OCI-M2 (cell line): ENCODE measurements around the gene MAX.
"Not testable (repeated sequence)": the region's sequence is repeated elsewhere in the genome, so short reads cannot be mapped to it uniquely, and the experiment has no call there.

Experiments
- DNase-seq: peaks from one replicate; lab custom pipeline; 2025; ENCODE audit not compliant: unreplicated experiment; lab: John Stamatoyannopoulos, UW

Gene MAX

GRCh38 chr14:65106316-65106715 is 4.0 kb upstream of the MAX start:
- DNase-seq = no peak

DNA sequence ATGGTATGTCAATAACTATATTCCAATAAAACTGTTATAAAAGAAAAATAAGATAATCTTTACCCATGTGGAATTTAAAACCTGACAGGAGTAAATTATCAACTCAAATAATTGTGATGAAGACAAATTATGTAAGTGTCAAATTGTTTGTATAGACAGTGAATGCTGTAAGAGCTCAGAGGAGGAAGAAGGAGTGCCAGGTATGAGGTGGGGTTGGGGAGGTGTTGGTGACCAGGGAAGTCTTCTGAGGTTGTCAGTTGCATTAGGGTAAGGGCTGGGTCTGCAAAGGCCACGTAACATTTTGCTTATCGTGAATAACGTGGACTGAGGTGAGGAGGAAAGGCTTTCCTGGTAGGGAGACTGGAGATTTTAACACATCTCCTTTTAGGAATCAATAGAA is 2.5 kb upstream of the MAX start:
- no peak for DNase-seq

DNA sequence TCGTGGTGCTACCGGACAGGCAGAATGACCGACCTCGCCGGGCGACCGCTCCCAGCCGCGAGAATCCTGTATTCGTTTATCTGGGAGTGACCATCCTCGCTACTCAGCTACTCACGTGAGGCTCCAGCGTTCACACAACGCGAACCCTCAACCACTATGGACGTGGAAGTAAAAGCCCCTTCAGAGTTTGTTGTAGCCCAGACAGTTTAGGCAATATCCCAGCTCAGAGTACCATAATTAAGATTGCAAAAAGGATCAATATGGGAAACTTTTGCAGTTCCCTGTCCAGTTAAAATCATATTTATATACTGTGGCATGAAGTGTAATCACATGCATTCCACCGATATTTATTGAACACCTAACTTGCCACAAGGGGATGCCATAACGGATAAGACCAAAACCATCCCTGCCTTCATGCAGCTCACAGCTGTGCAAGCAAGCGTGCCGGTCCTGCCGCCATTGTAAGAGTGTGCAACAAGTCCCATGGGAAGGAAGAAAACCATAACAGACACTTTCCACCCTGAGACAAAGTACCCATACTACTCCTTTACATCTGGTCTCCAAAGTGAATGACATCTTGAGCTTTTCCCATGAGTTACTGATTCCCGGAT is 938 bp upstream of the MAX start:
- peak; percentile 48 for DNase-seq

GRCh38 chr14:65101631-65102440 is 481 bp downstream of the MAX start:
- no peak for DNase-seq

- DNase-seq = no peak
These were observed 1.3 kb downstream of the MAX start for GRCh38 chr14:65100922-65101541.

GRCh38 chr14:65098586-65098985 is 3.7 kb downstream of the MAX start:
- no peak for DNase-seq

DNA sequence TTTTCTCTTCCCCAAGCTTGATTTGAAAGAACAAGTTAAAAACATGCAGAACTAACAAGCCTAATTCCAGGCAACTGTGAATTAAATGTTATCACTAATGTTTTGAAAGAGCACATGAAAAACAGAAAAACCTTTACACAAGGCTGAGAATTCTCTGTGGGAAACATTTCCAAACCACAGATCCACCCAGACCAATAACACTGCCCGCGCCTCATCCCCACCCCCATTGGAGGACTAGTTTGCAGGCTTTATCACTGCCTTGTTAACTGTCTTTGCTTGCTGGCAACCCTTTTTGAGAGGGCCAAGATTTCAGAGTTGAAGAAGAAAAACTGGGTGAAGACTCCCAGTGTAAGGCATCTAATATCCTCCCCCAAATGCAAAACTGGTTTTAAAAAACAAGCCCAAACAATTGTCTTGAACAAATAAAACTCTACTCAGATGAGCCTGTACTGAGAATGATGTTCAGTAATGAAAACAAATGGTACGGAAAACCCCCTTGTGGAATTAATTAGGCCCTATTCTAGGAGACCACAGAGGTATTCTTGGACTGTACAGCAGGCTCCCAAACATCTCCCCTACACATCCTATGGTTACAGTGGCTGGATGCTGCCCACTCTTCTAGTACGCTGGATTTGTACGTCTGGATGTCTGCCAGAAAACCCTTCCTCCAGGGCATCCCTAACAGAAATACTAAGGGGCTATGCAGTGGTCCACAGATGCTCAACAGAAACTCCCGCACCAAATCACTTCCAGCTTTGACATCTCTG is 5.8 kb downstream of the MAX start:
- no peak for DNase-seq

- no peak for DNase-seq
These were observed 6.6 kb downstream of the MAX start for GRCh38 chr14:65095633-65096205.

DNA sequence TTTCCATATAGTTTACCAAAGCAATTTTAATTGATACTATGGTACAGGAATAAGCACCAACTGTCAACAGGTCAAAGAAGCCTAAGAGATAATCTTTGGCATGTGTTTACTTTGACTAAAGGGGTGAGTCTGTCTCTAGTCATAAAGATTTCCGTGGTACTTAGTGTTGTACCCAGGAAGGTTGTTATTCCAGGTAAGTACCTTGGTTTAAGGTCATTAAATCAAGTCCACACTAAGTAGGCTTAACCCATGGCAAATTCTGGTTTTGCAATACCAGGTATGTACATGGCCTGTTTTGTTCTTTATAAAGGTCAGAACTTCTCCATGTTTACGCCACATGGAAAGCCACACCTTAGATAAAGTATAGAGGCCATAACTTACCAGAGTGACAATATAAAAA is 10.0 kb downstream of the MAX start:
- DNase-seq = no peak

DNA sequence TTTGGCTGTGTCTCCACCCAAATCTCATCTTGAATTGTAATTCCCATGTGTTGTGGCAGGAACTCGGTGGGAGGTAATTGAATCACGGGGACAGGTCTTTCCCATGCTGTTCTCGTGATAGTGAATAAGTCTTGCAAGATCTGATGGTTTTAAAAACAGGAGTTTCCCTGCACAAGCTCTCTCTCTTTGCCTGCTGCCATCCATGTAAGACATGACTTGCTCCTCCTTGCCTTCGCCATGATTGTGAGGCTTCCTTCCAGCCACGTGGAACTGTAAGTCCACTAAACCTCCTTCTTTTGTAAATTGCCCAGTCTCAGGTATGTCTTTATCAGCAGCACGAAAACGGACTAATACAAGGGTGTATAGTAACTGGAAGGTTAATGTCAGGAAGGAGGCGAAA is 14.5 kb downstream of the MAX start:
- not testable (repeated sequence) for DNase-seq

DNA sequence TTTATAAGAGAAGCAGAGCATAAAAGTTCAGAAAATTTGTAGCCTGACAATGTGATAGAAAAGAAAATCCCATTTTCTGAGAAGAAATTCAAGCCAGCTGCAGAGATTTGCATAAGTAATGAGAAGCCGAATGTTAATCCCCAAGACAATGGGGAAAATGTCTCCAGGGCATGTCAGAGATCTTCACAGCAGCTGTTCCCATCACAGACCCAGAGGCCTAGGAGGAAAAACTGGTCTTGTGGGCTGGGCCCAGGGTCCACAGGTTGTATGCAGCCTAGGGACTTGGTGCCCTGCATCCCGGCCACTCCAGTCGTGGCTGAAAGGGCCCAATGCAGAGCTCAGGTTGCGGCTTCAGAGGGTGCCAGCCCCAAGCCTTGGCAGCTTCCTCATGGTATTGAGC is 15.6 kb downstream of the MAX start:
- not testable (repeated sequence) for DNase-seq

DNA sequence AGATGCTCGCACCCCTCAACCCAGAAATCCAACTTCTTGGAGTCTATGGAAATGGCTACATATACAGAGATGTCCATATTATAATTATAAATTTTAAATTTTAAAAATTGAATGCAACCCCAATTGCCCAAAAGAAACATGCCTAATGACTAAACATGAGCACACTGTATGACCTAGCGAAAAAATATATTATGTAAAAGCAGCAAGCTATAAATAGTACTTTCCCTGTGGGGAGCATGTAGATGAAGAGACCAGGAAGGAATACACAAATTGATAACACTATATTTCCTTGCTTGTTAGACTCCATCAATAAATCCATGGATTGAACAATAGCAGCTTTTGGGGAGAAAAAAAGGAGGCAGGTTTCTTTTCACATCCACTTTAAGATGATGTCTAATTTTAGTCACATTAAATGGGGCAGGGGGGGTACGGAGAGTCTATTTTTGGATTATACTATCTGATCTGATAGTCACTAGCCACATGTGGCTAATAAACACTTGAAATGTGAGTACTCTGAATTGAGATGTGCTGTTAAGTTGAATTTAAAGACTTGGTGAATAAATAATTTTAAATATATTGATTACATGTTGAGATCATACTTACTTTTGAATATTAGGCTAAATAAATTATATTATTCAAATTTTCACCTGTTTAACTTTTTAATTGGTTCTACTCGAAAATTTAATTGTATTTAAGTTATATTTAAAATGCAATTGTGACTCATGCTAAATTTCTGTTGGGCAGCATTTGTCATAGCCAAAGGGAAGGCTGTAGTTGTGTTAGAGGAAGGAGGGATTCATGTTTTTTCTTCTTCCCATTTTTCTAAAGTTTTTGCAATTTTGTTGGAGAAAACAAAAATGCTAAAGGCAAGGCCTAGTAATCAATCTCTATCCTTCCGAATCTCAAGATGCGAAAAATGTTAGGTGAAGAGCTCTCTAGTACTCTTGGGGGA is 17.5 kb downstream of the MAX start:
- no peak for DNase-seq

- no peak for DNase-seq
These were observed 19.4 kb downstream of the MAX start for GRCh38 chr14:65082930-65083329.

- no peak for DNase-seq
These were observed 21.2 kb downstream of the MAX start for GRCh38 chr14:65080960-65081747.

DNA sequence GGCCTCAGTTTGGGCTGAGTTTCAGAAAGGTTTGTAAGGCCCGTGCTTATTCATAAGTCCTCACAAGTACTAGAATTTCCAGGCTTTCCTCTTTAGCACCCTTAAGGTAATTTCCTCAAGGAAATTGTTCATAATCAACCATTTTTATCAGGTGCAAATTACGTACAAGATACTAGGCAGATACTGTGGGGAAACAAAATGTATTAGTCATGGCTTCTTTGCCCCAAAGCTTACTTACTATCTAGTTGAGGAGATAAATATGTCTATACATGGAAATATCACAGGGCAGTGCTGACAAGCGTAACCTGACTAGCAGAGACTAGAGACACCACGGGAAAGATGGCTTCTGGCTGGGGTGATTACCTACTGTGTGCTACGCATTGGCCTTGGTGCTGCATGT is 22.5 kb downstream of the MAX start:
- no peak for DNase-seq

DNA sequence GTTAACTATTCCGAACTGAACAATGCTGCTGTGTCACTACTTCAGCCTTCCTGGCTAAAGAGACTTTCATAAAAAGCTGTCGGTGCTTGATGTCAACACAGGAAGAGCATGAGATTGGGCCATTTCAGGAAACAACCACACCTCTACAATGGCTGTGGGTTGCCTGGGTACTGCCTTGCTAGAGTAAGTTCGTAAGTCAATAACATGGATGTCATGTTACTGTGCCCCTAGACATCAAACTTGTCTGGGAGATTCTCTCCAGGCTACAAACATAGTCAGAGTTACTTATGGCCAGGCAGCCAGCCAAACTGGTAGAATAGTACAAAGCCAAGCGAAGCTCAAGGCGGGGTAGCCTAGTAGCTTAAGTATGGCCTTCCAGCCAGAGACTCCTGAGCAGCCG is 23.1 kb downstream of the MAX start:
- no peak for DNase-seq

DNA sequence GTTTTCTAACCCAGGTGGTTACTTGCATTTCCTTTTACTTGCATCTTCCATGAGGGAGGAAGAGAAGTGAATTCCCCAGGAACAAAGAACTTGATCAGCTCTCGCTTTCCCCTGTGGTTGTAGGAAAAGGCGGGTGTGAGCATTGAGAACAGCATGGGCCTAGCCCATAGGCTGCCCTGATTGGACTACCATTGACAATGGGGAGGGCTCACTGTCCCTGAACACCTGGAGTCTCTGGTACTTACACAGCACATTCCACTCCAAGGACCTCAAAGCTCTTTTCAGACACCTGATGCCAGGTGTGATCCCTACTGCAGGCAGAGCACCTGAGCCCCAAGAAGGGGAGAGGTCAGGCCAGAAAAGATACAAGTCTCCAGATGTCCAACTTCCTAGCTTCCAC is 25.0 kb downstream of the MAX start:
- DNase-seq = no peak

DNA sequence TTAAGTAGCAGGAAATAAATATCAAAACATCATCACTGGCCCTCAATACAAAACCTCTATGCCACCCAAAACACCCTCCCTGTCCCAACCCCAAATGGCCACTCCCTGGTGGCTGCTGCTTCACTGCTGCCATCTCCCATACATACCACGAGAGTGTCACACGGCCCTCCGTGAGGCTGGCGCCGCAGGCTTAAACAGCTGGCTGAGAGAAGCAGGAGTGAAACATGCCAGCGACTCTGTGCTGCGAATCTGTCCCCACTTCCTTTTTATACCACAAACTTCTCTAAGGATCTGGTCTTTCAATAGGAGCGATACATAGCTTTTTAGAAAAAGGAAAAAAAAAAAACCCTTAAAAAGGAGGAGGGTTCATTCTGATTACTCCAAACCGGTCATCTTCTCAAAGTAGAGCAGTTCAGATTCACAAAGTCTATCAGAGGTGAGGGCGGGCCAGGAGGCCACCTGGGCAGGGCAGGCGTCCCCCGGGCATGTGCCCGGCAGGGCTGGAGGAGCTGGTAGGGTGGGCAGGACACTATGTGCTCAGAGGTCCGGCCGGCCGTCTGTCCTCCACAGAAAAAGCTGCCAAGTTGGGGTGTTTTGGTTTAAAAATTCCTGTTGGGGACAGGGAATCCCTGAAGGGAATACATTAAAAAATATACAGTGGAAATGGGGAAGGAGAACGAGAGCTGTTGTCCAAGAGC is 26.5 kb downstream of the MAX start:
- no peak for DNase-seq
